Subcutaneous abdominal adipose tissue (tissue), 5 donors: Measurements from ENCODE around the gene FAM222A.

Experiments used
- H3K27ac ChIP-seq: one replicate; pipeline ENCODE4 v1.7.0; 2013; ENCODE audit warnings: low read depth, mild to moderate bottlenecking, inconsistent platforms, low read length, moderate library complexity
- H3K27me3 ChIP-seq, 5 donors: one replicate each; pipeline ENCODE4 v1.7.0; 2013; ENCODE audit warnings: low read length in 5 of 5, inconsistent platforms in 1 of 5; ENCODE audit not compliant: control insufficient read depth in 5 of 5, insufficient read depth in 4 of 5
- H3K36me3 ChIP-seq, 5 donors: one replicate each; pipeline ENCODE4 v1.7.0; 2013; ENCODE audit warnings: low read length in 5 of 5; ENCODE audit not compliant: control insufficient read depth in 5 of 5, insufficient read depth in 5 of 5
- H3K4me1 ChIP-seq, 5 donors: one replicate each; pipeline ENCODE4 v1.7.0; 2013; ENCODE audit warnings: low read length in 5 of 5, mild to moderate bottlenecking in 3 of 5, moderate library complexity in 1 of 5; ENCODE audit not compliant: control insufficient read depth in 5 of 5, insufficient read depth in 5 of 5
- H3K4me3 ChIP-seq, 5 donors: one replicate each; pipeline ENCODE4 v1.7.0; 2013; ENCODE audit warnings: low read length in 5 of 5, low read depth in 1 of 5
- H3K9ac ChIP-seq, 5 donors: one replicate each; pipeline ENCODE4 v1.7.0; 2013; ENCODE audit warnings: low read length in 5 of 5, mild to moderate bottlenecking in 4 of 5, moderate library complexity in 3 of 5
- H3K9me3 ChIP-seq, 5 donors: one replicate each; pipeline ENCODE4 v1.7.0; 2013; ENCODE audit warnings: low read length in 5 of 5; ENCODE audit not compliant: control insufficient read depth in 5 of 5
- donor health status: healthy.
- donor health status: healthy.
- donor health status: healthy.
- donor health status: healthy.
- donor health status: healthy.

The FAM222A gene

DNA sequence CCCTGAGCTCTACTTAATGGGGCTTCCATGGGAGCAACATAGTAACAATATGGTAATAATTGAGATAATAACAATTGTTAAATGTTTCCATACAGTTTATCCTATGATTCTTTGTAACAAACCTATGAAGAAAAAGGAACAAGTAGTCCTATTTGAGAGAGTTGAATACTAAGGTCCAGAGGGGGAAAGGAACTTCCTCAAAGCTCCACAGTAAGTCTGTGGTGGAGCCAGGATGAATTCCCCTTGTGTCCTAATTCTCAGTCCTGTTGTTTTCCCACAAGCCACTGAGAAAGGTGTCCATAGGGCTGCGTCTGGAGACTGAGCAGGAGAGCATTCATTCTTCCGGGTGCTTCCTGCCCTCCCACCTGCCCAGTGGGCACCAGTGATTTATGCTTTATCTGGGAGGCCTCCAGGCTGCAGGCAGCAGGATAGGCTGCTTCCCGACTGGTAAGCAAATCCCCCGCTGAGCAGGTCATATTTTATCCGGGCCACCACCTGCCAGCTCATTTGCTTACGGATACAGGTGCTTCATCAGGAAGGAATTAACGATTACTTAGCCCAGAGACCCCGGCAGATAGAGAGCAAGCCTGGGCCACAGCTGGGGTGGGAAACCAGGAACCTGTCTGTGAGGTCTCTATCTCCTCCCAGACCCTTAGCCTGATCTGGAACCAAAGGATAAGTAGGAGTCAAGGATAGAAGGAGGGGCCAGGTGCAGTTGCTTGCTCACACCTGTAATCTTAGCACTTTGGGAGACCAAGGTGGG, 33.9 kb upstream of the FAM222A start:
- Histone ChIP-seq H3K27me3 (peaks cover 5 to 17% (median 11%) of the 10 kb centered on the region in 5 donors), H3K9me3 (no peaks in the 10 kb centered on the region), H3K27ac (no peak overlapping the region), H3K4me1 (no peaks in the 10 kb centered on the region), H3K4me3 (no peak overlapping the region), H3K9ac (no peak overlapping the region), H3K36me3 (no peaks in the 10 kb centered on the region)

DNA sequence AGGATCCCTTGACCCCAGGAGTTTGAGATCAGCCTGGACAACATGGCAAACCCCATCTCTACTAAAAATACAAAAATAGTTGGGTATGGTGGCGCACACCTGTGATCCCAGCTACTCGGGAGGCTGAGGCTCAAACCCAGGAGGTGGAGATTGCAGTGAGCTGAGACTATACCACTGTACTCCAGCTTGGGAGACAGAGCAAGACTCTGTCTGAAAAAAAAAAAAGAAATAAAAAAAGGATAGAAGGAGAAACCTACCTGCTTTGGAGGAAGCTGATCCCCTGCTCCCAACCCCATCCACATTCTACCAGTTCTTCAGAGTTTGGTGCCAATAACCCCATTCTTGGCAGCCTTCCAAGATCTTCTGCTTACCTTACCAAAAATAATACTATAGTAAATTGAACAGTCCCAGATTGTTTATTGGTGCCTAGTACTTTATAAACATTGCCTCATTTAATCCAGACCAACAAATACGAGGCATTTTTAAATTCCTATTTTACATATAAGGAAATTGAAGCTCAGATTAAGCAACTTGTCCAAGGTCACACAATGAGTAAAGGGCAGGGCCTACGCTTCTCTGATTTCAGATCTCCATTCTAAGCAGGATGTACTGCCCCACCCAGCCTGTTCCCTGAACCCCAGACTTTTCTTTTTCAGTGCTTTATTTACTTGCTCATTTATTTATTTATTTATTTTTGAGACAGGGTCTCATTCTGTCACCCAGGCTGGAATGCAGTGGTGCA, 33.2 kb upstream of the FAM222A start:
- Histone ChIP-seq H3K9ac (no peak overlapping the region), H3K9me3 (no peaks in the 10 kb centered on the region), H3K27ac (no peak overlapping the region), H3K36me3 (no peaks in the 10 kb centered on the region), H3K27me3 (peaks cover 5 to 17% (median 11%) of the 10 kb centered on the region in 5 donors), H3K4me1 (no peaks in the 10 kb centered on the region), H3K4me3 (no peak overlapping the region)

DNA sequence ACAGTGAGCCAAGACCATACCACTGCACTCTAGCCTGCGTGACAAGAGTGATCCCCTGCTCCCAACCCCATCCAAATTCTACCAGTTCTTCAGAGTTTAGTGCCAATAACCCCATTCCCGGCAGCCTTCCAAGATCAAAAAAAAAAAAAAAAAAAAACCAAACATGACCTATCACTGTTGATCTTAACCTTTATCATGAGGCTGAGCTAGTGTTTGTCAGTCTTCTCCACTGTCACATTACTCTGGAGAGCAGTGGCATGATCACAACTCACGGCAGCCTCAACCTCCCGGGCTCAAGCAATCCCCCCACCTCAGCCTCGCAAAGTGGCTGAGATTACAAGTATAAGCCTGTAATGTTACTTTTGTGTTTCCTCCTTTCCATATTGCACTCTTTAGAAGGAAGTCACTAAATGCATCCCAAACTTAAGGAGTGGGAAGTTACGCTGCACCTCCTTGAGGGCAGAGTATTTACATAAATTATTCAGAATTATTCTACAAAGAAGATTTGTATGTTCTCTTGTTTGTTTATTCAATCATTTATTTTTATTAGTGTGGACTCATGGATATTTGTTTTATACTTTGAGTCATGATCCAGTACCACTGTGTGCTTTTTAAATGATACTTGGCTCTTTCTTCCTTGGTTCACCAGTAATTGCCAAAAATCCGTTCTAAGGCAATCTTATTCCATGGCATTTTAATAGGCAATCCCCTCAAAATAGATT, 31.5 kb upstream of the FAM222A start:
- Histone ChIP-seq H3K4me1 (no peaks in the 10 kb centered on the region), H3K4me3 (no peak overlapping the region), H3K9me3 (no peaks in the 10 kb centered on the region), H3K36me3 (no peaks in the 10 kb centered on the region), H3K9ac (no peak overlapping the region), H3K27ac (no peak overlapping the region), H3K27me3 (peaks cover 0 to 6% (median under 1%) of the 10 kb centered on the region in 5 donors)

DNA sequence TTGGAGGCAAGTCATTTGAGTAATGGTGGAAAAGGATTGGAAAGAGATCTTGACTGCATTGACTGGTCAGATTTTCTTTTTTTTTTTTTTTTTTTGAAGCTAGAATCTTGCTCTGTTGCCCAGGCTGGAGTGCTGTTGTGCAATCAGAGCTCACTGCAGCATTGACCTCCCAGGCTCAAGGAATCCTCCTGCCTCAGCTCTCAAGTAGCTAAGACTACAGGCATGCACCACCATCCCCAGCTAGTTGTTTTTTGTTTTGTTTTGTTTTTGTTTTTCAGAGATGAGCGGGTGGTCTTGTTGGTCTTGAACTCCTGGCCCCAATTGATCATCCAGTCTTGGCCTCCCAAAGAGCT, 30.9 kb upstream of the FAM222A start:
- no peak overlapping the region for H3K27ac ChIP-seq
- no peaks in the 10 kb centered on the region for H3K36me3 ChIP-seq
- H3K9ac ChIP-seq: no peak overlapping the region
- no peaks in the 10 kb centered on the region for H3K9me3 ChIP-seq
- H3K27me3 ChIP-seq: peaks cover 0 to under 1% (median 0%) of the 10 kb centered on the region in 5 donors
- no peak overlapping the region for H3K4me3 ChIP-seq
- no peaks in the 10 kb centered on the region for H3K4me1 ChIP-seq

DNA sequence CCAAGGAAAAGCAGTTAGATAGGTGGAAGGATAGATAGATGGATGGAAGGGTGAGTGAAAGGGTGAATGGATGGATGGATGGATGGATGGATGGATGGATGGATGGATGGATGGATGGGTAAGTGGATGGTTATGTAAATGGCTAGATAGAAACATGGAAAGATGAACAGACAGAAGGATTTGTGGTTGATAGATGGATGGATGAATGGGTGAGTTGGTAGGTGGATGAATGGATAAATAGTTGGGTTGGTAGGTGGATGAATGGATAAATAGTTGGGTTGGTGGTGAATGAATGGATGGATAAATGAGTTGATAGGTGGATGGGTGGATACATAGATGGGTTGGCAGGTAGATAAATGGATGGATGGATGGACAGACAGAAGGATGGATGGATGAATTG, 30.3 kb upstream of the FAM222A start:
- no peak overlapping the region for H3K4me3 ChIP-seq
- H3K9me3 ChIP-seq: no peaks in the 10 kb centered on the region

DNA sequence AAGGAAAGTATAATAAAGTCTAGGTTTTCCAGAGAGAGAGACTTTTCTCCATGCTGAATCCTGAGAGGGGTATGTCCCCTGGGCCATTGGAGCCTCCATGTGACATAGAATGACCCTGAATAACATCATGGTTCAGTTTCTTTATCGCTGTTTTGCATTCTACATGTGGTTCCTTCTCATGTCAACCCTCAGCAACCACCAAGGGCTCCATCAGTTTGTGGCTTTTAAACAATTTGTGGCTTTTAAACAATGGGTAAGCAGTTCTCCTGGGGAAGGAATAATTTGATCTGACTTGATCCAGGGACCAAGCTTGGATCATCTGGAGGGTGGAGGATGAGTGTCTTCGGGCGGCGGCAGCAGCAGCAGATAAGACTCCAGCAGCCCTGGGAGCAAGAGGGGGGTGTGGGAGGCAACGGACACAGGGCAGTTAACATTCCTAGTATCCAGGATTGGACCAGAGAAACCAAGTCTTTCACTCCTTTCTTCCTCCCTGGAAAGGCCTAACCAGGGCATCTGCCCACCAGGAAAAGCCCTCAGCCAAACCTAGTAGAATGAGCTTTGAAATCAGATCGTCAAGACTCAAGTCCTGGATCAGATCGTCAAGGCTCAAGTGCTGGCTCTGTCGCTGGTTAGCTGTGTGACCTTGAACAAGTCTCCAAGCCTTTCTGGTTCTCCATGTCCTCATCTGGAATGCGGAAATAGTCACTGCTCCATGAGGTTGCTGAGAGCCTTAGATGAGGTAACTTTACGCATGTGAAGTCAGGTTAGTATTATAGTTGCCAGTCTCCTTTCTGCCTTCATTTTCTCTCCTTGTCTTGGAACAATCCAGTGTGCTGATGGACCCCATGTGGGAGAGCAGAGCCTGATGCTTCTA, 27.8 kb upstream of the FAM222A start:
- no peaks in the 10 kb centered on the region for H3K36me3 ChIP-seq
- H3K27me3 ChIP-seq: no peaks in the 10 kb centered on the region
- H3K27ac ChIP-seq: no peak overlapping the region
- no peaks in the 10 kb centered on the region for H3K9me3 ChIP-seq
- no peaks in the 10 kb centered on the region for H3K4me1 ChIP-seq
- H3K4me3 ChIP-seq: no peak overlapping the region
- H3K9ac ChIP-seq: no peak overlapping the region

More for the DNA sequence above, 30.3 kb upstream of the FAM222A start:
- no peaks in the 10 kb centered on the region for H3K4me1 ChIP-seq
- H3K27me3 ChIP-seq: no peaks in the 10 kb centered on the region
- no peaks in the 10 kb centered on the region for H3K36me3 ChIP-seq
- H3K27ac ChIP-seq: no peak overlapping the region
- H3K9ac ChIP-seq: no peak overlapping the region

DNA sequence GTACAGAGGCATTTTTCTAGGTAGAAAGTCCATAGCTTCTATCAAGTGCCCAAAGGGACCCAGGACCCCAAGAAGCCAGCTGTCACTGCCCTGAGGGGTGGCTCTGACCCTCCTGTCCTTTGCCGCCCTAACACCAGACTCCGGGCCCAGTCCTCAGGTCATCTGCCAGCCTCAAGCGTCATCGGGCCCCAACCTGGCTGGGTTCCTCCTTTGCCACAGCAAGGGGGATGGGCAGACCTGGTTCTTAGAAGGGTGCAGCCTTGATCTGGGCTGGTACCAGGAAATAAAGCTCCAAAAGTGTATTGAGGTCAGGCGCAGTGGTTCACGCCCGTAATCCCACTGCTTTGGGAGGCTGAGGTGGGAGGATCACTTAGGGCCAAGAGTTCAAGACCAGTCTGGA, 27.1 kb upstream of the FAM222A start:
- no peak overlapping the region for H3K27ac ChIP-seq

DNA sequence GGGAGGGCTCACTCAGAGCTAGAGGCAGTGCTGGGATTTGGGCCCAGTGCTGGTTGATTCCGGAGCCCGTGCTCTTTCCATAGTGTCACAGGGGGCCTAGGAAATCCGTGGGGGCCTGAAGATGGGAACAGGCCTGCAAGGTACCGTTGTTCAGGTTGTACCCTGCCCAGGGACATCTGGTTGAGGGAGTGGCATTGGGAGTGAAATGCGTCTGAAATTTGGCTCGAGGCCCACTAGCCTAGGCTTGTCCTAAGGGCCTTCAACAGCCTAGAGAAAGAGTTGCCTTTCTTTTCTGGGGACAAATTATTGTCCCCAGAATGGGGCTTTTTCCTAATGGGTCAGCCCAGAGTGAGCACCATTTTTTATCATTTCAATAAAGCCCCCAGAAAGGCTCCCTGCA, 26.4 kb upstream of the FAM222A start:
- H3K4me3 ChIP-seq: no peak overlapping the region
- no peaks in the 10 kb centered on the region for H3K4me1 ChIP-seq
- H3K36me3 ChIP-seq: no peaks in the 10 kb centered on the region
- no peak overlapping the region for H3K9ac ChIP-seq
- no peaks in the 10 kb centered on the region for H3K9me3 ChIP-seq
- no peak overlapping the region for H3K27ac ChIP-seq
- peaks cover 0 to 1% (median 0%) of the 10 kb centered on the region in 5 donors for H3K27me3 ChIP-seq

More for the DNA sequence above, 27.1 kb upstream of the FAM222A start:
- Histone ChIP-seq H3K9me3 (no peaks in the 10 kb centered on the region), H3K4me3 (no peak overlapping the region), H3K36me3 (no peaks in the 10 kb centered on the region), H3K27me3 (no peaks in the 10 kb centered on the region), H3K9ac (no peak overlapping the region), H3K4me1 (no peaks in the 10 kb centered on the region)

DNA sequence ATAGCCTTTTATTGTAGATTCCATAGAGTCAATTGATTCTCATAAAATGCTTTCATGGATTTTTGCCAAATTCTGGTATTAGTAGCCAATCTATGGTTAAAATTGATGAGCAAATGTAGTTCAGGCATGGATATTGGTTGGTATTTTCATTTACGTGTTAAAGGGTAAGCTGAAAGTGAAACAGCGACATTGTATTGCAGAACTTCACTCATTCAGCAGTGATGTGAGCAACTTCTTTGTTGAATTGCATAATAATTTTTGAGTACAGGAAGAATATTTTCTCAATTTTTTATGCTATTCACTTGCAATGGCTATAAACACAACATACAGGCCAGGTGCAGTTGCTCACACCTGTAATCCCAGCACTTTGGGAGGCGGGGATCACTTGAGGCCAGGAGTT, 24.2 kb upstream of the FAM222A start:
- no peak overlapping the region for H3K27ac ChIP-seq
- no peaks in the 10 kb centered on the region for H3K9me3 ChIP-seq
- H3K4me3 ChIP-seq: no peak overlapping the region
- peaks cover 9 to 15% (median 10%) of the 10 kb centered on the region in 5 donors for H3K27me3 ChIP-seq
- H3K4me1 ChIP-seq: no peaks in the 10 kb centered on the region
- no peaks in the 10 kb centered on the region for H3K36me3 ChIP-seq
- no peak overlapping the region for H3K9ac ChIP-seq
